K562 (cell line): ENCODE data around the gene GTF2H4. TPM values are rescaled to one million over a fixed set of nuclear protein-coding genes. Genes with fewer than 3 reads are reported as not detected.

ENCODE experiments used
- C11orf30 ChIP-seq: fragments of 450-650 bp; IDR thresholded peaks from 2 replicates; pipeline ENCODE4 v1.6.1; 2016; ENCODE audit warnings: low read depth, mild to moderate bottlenecking
- SMAD4 ChIP-seq: fragments of 250-450 bp; sonication (Bioruptor Pico); conservative IDR thresholded peaks from 2 replicates; pipeline ENCODE4 v1.8.0; 2021; ENCODE audit warnings: inconsistent platforms, mild to moderate bottlenecking, moderate library complexity
- SMARCC2 ChIP-seq: fragments of 450-650 bp; IDR thresholded peaks from 2 replicates; pipeline ENCODE4 v1.6.1; 2017; ENCODE audit warnings: antibody characterized with exemption, moderate library complexity, mild to moderate bottlenecking, low read depth
- SP2 ChIP-seq: IDR thresholded peaks from 2 replicates; pipeline ENCODE4 v1.6.1; 2011; ENCODE audit warnings: mild to moderate bottlenecking, low read depth, low read length, moderate library complexity; ENCODE audit not compliant: poor library complexity, severe bottlenecking; ENCODE audit errors: extremely low read depth
- ZNF384 ChIP-seq: IDR thresholded peaks from 2 replicates; pipeline ENCODE4 v1.6.1; 2012; ENCODE audit warnings: low read depth, low read length, improper control_type of control experiment
- ZNF76 ChIP-seq: fragments of 250-450 bp; sonication (Bioruptor Pico); IDR thresholded peaks from 2 replicates; pipeline ENCODE4 v1.4.0; 2020; ENCODE audit warnings: mild to moderate bottlenecking, moderate library complexity, borderline replicate concordance
- ZNF766 ChIP-seq: fragments of 200-800 bp; sonication (Bioruptor generic); conservative IDR thresholded peaks from 2 replicates; pipeline ENCODE4 v1.6.1; 2016; ENCODE audit warnings: missing genetic modification characterization, missing compliant biosample characterization
- polyA plus RNA-seq, 8 experiments: library from polyadenylated mRNA; depleted of rRNA in 4 of 8; stranded (reverse) in 5 of 8; unstranded in 3 of 8; fragments of >200 nt; fragmentation: Nextera tagmentation in 2 of 8; fragmentation: Illumina TruSeq in 1 of 8; extraction: Ambion mirVana in 2 of 8; extraction: Trizol in 1 of 8; gene quantifications; 2 replicates each; pipeline versions ENCODE4 v1.2.1 to v1.2.3, GENCODE V29; 2011 to 2014; ENCODE audit warnings: inconsistent platforms in 1 of 8, missing spikeins in 1 of 8
- total RNA-seq, 7 experiments: library from RNA; depleted of rRNA in 6 of 7; stranded (reverse); fragments of >200 nt in 6 of 7; fragmentation: Illumina TruSeq in 2 of 7; extraction: Trizol in 2 of 7; gene quantifications; 2 replicates each; pipeline versions ENCODE4 v1.2.1 to v1.2.3, GENCODE V29; 2011 to 2021; ENCODE audit warnings: low replicate concordance in 1 of 7
- TF ChIP-seq, protein P1 (sequence below): fragments of 450-650 bp; IDR thresholded peaks from 2 replicates; pipeline ENCODE4 v1.6.1; 2016; ENCODE audit warnings: mild to moderate bottlenecking, moderate library complexity
- TF ChIP-seq, protein P2 (sequence below), 2 experiments: fragments of 450-650 bp in 1 of 2; IDR thresholded peaks; 2 replicates each; pipeline ENCODE4 v1.6.1; 2011 to 2017; ENCODE audit warnings: low read depth in 2 of 2, antibody characterized with exemption in 1 of 2, borderline replicate concordance in 1 of 2, low read length in 1 of 2, mild to moderate bottlenecking in 1 of 2, mixed read lengths in 1 of 2; ENCODE audit not compliant: control insufficient read depth in 1 of 2
- TF ChIP-seq, protein P3 (sequence below): fragments of 250-450 bp; sonication (Bioruptor Pico); IDR thresholded peaks from 2 replicates; pipeline ENCODE4 v1.8.0; 2021; ENCODE audit warnings: borderline replicate concordance, mild to moderate bottlenecking, moderate library complexity; ENCODE audit not compliant: poor library complexity, severe bottlenecking

The GTF2H4 gene
- total and polyA plus RNA-seq, 9 of the 15 experiments (the other 6 are each of a cell fraction or from before 2014, with no cell fraction given): 3.6 to 86.1 (median 39.6) TPM

- TF ChIP-seq ZNF76 (CRISPR knock-in tag) (no peak), SMAD4 (CRISPR knock-in tag) (peak; percentile 70), C11orf30 (no peak), SP2 (no peak), ZNF766 (CRISPR knock-in tag) (peak; percentile 50), ZNF384 (no peak), SMARCC2 (no peak)
- TF ChIP-seq, protein P1, sequence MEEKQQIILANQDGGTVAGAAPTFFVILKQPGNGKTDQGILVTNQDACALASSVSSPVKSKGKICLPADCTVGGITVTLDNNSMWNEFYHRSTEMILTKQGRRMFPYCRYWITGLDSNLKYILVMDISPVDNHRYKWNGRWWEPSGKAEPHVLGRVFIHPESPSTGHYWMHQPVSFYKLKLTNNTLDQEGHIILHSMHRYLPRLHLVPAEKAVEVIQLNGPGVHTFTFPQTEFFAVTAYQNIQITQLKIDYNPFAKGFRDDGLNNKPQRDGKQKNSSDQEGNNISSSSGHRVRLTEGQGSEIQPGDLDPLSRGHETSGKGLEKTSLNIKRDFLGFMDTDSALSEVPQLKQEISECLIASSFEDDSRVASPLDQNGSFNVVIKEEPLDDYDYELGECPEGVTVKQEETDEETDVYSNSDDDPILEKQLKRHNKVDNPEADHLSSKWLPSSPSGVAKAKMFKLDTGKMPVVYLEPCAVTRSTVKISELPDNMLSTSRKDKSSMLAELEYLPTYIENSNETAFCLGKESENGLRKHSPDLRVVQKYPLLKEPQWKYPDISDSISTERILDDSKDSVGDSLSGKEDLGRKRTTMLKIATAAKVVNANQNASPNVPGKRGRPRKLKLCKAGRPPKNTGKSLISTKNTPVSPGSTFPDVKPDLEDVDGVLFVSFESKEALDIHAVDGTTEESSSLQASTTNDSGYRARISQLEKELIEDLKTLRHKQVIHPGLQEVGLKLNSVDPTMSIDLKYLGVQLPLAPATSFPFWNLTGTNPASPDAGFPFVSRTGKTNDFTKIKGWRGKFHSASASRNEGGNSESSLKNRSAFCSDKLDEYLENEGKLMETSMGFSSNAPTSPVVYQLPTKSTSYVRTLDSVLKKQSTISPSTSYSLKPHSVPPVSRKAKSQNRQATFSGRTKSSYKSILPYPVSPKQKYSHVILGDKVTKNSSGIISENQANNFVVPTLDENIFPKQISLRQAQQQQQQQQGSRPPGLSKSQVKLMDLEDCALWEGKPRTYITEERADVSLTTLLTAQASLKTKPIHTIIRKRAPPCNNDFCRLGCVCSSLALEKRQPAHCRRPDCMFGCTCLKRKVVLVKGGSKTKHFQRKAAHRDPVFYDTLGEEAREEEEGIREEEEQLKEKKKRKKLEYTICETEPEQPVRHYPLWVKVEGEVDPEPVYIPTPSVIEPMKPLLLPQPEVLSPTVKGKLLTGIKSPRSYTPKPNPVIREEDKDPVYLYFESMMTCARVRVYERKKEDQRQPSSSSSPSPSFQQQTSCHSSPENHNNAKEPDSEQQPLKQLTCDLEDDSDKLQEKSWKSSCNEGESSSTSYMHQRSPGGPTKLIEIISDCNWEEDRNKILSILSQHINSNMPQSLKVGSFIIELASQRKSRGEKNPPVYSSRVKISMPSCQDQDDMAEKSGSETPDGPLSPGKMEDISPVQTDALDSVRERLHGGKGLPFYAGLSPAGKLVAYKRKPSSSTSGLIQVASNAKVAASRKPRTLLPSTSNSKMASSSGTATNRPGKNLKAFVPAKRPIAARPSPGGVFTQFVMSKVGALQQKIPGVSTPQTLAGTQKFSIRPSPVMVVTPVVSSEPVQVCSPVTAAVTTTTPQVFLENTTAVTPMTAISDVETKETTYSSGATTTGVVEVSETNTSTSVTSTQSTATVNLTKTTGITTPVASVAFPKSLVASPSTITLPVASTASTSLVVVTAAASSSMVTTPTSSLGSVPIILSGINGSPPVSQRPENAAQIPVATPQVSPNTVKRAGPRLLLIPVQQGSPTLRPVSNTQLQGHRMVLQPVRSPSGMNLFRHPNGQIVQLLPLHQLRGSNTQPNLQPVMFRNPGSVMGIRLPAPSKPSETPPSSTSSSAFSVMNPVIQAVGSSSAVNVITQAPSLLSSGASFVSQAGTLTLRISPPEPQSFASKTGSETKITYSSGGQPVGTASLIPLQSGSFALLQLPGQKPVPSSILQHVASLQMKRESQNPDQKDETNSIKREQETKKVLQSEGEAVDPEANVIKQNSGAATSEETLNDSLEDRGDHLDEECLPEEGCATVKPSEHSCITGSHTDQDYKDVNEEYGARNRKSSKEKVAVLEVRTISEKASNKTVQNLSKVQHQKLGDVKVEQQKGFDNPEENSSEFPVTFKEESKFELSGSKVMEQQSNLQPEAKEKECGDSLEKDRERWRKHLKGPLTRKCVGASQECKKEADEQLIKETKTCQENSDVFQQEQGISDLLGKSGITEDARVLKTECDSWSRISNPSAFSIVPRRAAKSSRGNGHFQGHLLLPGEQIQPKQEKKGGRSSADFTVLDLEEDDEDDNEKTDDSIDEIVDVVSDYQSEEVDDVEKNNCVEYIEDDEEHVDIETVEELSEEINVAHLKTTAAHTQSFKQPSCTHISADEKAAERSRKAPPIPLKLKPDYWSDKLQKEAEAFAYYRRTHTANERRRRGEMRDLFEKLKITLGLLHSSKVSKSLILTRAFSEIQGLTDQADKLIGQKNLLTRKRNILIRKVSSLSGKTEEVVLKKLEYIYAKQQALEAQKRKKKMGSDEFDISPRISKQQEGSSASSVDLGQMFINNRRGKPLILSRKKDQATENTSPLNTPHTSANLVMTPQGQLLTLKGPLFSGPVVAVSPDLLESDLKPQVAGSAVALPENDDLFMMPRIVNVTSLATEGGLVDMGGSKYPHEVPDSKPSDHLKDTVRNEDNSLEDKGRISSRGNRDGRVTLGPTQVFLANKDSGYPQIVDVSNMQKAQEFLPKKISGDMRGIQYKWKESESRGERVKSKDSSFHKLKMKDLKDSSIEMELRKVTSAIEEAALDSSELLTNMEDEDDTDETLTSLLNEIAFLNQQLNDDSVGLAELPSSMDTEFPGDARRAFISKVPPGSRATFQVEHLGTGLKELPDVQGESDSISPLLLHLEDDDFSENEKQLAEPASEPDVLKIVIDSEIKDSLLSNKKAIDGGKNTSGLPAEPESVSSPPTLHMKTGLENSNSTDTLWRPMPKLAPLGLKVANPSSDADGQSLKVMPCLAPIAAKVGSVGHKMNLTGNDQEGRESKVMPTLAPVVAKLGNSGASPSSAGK: peak; percentile 11; the same call in 1 of the 2 replicates
- TF ChIP-seq, protein P2, sequence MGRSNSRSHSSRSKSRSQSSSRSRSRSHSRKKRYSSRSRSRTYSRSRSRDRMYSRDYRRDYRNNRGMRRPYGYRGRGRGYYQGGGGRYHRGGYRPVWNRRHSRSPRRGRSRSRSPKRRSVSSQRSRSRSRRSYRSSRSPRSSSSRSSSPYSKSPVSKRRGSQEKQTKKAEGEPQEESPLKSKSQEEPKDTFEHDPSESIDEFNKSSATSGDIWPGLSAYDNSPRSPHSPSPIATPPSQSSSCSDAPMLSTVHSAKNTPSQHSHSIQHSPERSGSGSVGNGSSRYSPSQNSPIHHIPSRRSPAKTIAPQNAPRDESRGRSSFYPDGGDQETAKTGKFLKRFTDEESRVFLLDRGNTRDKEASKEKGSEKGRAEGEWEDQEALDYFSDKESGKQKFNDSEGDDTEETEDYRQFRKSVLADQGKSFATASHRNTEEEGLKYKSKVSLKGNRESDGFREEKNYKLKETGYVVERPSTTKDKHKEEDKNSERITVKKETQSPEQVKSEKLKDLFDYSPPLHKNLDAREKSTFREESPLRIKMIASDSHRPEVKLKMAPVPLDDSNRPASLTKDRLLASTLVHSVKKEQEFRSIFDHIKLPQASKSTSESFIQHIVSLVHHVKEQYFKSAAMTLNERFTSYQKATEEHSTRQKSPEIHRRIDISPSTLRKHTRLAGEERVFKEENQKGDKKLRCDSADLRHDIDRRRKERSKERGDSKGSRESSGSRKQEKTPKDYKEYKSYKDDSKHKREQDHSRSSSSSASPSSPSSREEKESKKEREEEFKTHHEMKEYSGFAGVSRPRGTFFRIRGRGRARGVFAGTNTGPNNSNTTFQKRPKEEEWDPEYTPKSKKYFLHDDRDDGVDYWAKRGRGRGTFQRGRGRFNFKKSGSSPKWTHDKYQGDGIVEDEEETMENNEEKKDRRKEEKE (IDR thresholded peaks at IDR 0.05; ENCODE audit: borderline replicate concordance in 1 of 2, control insufficient read depth in 1 of 2, low read depth in 2 of 2, low read length in 1 of 2): no peak
- TF ChIP-seq, protein P3, sequence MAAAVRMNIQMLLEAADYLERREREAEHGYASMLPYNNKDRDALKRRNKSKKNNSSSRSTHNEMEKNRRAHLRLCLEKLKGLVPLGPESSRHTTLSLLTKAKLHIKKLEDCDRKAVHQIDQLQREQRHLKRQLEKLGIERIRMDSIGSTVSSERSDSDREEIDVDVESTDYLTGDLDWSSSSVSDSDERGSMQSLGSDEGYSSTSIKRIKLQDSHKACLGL (CRISPR knock-in tag): no peak
Measured at GRCh38 chr6:30875244-30876038, 32.6 kb upstream of the GTF2H4 start (continued).
